GM18507 (cell line): ENCODE results near the gene TMEM270.

Experiments used
- DNase-seq: peaks from one replicate; pipeline ENCODE4 v3.0.0; 2011; ENCODE audit warnings: low read depth; ENCODE audit not compliant: insufficient read length; ENCODE audit errors: extremely low spot score
- FAIRE-seq: peaks from 2 replicates; lab custom pipeline; 2011; peaks lifted over from hg19 to GRCh38; lab: Jason Lieb, UNC

The TMEM270 gene

DNA sequence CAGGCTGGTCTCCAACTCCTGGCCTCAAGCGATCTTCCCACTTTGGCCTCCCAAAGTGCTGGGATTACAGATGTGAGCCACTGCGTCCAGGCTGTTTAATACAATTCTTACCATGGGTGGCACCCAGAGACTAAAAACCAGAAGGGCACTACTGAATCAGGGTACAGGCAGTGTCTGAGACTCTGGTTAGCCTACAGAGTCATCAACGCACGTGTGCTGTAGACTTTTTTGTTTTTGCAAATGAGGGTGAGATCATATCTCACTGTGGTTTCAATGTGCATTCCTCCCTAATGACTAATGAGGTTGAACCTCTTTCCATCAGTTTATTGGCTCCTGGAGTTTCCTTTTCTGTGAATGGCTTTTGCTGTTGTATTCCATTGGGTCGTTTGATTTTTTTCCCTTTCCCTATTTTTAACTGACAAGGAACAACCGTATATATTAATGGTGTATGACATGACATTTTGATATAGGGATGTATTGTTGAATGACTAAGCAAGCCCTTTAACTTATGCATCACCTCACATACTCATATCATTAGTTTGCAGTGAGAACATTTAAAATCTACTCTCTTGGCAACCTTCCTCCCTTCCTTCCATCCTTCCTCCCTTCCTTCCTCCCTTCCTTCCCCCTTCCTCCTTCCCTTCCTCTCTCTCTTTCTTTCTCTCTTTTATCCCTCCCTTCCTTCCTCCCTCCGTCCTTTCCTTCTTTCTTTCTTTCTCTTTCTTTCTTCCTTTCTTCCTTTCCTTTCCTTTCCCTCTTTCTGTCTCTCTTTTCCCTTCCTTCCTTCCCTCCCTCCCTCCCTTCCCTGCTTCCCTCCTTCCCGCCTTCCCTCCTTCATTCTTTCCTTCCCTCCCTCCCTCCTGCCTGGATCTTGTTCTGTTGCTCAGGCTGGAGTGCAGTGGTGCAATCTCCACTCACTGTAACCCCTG is 9.3 kb upstream of the TMEM270 start:
- FAIRE-seq (no peak), DNase-seq (no peak)

DNA sequence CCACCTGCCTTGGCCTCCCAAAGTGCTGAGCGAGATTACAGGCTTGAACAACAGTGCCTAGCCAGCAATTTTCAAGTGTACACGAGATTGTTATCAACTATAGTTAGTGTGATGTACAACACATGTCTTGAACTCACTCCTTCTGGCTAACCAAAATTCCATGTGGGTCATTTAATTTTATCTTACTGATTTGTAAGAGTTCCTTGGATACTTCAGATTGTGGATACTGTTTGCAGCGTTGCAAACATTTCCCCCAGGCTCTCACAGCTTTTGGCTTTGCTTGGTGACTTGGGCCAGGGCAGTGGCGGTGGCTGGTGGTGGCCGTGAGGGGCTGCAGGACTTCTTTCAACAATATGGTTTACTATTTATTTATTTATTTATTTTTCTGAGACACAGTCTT is 8.5 kb upstream of the TMEM270 start:
- DNase-seq, result no peak
- no peak for FAIRE-seq

DNA sequence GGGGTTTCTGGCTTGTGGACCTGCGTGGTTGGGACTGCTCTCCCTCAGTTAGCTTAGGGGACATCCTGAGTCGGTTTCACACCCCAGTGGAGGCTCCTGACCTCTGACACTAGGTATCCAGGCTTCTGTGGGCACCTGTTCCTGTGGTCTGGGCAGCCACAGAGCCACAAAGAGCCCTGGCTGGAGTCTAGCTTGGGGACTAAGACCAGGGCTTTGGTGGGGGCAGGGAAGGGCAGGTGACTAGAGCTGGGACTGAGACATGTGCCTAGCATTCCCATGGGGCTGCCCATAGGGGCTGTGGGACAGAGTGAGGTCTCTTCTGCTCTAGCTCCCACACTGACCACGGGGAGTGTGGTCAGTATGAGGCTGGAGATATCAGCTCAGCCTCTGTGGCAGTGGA is 4.0 kb upstream of the TMEM270 start:
- FAIRE-seq (no peak), DNase-seq (no peak)

DNA sequence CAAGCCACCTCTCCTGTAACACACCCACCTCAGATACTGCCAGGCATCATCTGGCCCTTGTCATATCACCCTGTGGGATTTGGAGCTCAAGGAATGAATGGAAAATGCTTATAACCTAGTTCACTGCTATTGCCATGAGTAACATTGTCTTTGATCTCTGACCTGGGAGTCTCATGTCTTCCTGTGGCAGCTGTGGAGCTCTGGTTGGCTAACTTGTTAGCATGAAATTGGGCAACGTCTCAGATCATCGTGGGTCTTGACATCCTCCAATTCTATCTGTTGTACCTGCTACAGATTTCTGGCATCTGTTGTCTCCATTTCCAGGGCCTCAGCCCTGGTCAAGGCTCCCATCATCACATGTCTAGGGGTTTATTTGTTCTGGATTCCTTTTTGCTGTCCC is 2.2 kb upstream of the TMEM270 start:
- FAIRE-seq, result no peak
- no peak for DNase-seq

DNA sequence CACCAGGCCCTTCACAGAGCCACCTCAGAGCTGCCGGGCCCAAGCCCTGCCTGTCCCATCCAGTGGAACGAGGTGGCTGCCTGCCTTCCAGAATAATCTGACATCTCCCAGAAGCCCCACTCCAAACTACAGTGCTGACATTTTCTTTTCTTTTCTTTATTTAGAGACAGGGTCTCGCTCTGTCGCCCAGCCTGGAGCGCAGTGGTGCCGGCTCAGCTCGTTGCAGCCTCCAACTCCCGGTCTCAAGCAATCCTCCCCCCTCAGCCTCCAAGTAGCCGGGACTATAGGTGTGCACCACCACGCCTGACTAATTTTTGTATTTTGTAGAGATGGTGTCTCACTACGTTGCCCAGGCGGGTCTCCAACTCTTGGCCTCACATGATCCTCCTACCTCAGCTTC is 346 bp downstream of the TMEM270 start:
- no peak for FAIRE-seq
- no peak for DNase-seq

DNA sequence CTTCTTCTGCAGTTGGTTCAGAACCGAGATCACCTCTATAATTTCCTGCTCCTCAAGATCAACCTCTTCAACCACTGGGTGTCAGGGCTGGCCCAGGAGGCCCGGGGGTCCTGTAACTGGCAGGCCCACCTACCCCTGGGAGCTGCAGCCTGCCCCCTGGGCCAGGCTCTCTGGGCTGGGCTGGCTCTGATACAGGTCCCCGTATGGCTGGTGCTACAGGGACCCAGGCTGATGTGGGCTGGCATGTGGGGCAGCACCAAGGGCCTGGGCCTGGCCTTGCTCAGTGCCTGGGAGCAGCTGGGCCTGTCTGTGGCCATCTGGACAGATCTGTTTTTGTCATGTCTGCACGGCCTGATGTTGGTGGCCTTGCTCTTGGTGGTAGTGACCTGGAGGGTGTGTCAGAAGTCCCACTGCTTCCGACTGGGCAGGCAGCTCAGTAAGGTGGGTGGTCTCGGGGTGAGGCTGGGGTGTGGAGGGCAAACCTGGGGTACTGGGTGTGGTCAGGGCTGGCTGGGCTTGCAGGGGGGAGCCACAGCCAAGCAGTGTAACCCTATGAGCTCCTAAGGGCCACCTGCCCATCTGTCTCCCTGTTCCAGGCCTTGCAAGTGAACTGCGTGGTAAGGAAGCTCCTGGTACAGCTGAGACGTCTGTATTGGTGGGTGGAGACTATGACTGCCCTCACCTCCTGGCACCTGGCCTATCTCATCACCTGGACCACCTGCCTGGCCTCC is 4.2 kb downstream of the TMEM270 start:
- FAIRE-seq, result no peak
- DNase-seq, result no peak

DNA sequence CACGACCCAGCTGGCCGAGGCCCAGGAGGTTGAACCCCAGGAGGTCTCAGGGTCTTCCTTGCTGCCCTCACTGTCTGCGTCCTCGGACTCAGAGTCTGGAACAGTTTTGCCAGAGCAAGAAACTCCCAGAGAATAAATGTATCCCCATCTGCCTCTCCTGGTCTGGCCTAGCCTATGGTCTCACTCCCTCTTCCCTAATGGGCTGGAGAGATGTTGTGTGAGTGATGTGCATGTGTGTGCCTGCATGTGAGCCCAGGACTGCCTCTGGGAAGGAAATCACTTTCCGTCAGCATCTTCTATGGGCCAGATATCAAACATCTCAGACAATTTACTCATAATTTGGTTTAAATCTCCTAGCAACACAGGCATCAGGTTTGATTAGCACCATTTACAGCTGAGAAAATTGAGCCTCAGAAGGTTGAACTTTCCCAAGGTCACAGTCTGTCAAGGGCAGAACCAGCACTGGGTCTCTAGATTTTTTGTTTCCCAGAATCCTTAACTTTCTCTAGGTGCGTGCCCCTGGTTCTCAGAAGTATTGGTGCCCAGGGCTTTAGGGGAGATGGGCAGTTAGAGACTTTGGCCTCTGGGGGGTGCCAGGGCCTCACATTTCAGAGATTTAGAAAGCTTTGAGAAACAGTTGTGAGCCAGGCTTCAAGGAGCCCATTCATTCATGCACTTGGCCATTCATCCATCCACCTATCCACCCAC is 4.9 kb downstream of the TMEM270 start:
- no peak for FAIRE-seq
- no peak for DNase-seq

DNA sequence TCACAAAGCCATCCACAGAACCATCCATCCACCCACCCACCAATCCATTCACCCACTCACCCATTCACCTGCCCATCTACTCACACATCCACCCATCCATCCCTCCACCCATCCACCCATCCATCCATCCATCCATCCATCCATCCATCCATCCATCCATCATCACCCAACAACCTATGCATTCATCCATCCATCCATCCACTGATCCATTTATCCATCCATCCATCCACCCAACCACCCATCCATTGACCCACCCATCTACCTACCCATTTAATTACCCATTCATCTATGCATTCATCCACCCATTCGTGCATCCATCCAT is 5.4 kb downstream of the TMEM270 start:
- FAIRE-seq, result no peak
- DNase-seq, result no peak

DNA sequence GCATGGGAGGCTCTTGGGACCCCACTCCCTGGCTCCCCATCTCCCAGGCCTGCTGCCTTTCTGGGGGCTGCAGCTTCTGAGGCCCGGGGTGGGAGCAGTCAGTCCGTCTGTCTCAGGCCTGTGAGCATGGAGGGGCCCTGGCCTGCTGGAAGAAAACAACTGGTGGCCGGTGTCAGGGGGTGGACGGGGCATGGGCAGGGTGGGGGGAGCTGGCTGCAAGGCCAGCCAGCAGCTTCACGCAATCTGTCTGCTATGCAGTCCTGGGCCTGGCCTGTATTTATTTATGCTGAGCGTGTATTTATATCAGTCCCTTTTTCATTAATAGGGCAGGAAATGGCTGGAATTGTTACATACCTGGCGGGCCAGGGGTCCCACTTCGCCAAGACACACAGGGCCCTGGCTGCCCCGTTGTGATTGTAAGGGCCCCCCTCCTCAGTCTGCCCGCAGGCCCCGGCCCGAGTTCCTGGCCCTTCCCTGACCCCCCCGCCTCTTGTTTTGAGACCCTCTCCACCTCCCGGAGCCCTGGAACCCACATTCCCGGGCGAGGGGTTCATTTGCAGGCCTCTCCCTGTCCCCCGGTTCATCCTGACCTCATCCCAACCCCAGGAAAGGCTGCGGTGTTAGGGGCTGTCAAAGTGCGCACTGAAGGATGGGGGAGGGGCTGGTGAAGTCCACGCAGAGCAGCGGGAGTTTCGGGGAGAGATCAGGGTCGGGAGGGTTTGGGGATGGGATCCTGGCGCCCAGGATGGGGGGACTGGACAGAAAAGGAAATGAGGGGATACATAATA is 8.2 kb downstream of the TMEM270 start:
- DNase-seq (no peak), FAIRE-seq (no peak)

DNA sequence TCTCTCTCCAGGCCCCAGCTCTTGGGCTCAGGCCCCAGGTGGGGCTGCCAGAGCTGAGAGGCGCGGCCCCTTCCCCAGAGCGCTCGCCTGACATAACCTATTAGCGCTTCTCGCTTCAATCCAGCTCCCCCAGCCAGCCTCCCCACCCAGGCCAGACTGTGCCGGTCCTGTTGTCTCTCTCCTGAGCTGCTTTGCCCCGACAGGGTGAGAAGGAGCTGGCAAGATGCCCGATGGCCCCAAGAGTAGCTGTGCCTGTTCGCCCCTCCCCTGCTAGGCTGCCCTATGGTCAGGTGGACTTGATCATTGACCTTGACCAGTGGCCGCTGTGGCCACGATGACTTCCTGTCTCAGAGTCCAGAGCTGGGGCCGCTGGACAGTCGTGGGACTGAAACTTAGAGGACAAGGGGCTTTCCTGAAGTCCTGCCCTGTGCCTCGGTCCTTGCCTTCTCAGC is 9.1 kb downstream of the TMEM270 start:
- DNase-seq, result no peak
- FAIRE-seq, result no peak

DNA sequence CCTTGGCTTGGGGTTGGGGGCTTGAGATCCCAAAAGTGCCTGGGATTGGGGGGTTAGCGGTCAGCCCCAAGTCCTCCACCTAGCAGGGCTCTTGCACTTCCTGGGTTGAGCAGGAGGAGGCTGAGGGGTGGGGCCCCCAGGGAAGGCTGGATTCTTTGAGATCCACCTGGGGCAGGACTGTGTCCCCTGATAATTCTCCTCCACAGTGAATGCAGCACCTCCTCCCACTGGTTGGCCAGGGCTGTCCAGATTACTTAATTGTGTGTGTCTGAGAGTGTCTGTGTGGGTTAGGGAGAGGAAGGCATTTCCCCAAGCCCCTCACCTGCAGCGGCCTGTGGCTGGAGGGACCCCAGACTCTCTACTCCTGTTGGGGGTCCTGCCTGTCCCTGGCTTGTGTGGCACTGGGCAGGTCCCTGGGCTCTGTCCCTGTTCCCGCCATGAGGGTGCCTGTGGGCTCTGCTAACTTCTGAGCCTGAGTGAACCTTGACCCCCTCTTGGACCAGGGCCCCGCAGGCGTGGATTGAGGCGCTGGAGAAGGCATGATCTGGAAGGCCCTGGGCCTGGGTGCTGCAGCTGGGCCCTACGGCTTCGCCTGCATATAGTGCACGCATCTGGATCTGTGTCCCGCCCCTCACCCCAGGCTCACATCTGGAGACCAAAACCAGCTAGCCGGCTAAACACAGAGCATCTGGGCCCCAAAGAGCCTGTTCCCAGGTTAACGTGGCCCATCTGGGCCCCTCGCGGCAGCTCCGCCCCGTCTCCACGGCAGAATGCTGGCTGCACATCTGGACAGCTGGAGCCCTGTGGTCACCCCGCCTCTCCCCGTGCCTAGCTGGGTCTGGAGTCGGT is 10.4 kb downstream of the TMEM270 start:
- DNase-seq (no peak), FAIRE-seq (no peak)

DNA sequence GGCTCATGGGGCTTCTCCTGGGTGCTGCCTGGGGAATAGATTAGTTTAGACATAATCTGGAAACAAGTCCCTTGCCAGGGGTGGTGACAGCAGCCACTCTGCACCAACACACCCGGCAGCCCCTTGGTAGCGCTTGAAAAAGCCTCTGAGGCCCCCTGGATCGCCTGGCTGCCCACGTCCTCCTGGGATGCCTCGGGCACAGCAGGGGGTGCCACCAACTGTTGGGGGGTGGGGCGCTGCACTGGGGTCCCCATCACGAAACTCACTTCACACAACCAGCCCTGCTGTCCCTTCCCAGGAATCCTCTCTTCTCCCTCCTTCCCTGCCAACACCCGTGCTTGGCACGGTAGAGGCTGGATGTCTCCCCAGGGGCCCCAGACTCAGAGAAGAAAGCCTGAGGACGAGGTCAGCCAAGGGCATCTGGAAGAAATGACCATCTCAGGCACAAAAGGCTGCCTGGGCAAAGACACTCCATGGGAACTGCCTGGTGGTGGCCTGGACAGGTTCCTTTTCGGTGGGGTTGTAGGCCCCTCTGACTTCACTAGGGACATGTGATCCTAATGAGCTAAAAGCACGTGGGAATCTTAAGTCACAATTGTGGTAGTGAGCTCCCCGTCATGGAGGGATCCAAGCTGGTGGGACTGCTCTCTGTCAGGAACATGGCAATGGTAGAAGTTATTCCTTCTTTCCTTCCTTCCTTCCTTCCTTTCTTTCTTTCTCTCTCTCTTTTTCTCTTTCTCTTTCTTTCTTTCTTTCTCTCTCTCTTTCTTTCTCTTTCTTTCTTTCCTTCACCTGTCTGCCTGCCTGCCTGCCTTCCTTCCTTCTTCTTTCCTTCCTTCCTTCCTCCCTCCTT is 11.3 kb downstream of the TMEM270 start:
- FAIRE-seq, result no peak
- DNase-seq, result no peak

DNA sequence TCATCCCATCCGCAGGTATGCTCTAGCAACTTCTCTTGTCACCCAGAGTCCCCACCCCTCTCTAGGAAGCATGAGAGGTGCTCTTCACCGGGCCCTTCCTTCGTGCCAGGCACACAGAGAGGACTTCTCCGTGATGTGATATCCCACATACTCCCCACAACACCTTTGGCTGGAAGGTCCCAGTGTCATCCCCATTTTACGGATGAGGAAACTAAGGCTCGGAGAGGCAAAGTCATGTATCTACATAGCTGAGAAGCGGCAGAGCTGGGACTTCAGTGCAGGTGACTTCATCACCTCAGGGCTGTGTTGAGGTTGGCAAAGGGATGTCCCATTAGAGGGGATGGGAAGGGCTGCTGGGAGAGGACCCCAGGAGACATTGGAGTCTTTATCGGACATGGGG is 15.4 kb downstream of the TMEM270 start:
- FAIRE-seq (no peak), DNase-seq (no peak)

DNA sequence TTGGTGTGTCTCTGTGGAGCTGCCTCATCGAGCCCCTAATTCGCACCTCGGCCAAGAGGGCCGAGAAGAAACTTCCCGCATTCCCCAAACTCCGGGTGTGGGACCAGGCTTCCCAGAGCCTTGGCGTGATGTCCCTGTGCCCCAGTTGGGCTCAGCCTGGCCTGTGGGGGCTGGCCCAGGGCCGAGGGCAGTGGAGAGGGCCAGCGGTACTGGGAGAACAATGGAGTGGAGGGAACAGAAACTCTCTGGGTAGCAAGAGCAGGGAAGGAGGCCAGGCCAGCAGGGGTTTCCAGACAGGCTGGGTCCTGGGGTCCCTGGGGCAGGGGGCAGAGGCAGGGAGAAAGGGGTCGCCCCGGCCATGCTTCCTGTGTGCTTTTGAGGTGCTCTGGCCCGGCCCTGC is 16.0 kb downstream of the TMEM270 start:
- FAIRE-seq (no peak), DNase-seq (no peak)

DNA sequence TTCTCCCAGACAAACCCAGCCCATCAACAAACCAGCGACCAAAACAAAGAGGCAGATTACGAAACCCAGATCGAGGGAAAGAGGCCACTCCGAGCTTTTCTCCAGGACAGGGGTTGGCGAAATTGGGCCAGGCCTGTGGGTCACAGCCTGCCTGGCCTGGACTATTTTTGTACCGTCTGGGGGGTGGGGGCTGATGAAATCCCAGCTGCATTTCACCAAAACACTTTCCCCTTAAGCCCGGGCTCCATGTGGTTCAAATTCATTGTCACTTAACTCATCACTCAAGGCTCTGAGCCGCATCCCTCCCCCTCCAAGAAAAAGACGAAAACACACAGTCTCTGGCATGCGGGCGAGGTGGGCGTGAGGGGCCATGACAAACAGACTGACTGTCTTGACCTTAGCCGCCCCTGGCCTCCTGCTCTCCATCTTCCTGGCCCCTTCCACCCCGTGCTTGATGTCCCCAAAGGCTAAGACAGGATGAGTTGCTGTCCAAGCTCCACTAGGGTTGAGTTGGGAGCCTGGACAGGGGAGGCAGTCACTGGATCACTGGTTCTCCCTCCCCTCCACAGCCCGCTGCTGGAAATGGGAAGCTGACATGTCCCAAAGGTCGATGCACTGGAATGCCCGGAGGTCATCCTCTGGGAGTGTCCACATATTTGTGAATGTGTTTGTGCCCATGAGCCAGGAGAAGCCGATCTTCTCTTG is 19.2 kb downstream of the TMEM270 start:
- DNase-seq (no peak), FAIRE-seq (no peak)

DNA sequence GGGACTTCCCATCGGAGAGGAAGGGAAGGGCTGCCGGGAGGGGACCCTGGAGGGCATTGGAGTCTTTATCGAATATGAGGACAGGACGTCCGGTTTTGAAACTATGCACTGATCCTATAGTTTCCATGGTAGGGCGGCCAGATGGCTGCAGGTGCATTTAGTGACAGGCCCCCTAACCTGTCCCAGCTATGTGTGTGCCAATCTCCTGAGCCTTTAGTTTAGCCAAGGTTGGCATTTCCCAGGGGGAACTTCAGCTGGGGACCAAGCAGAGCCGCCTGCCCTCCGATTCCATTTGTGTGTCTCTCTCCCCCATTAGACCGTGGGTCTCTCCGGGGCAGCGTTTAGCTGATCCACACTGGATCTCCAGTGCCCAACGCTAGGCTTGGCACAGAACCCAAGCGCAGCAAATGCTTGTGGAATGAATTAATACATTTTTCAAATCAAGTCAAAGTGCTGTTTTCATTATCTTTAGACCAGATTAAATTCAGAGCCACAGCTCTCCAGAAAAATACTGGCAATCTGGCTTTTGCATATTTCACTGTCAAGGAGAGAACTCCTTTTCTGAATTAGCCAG is 19.9 kb downstream of the TMEM270 start:
- FAIRE-seq (no peak), DNase-seq (no peak)
